ENCODE data around the gene NCAN.

DNA sequence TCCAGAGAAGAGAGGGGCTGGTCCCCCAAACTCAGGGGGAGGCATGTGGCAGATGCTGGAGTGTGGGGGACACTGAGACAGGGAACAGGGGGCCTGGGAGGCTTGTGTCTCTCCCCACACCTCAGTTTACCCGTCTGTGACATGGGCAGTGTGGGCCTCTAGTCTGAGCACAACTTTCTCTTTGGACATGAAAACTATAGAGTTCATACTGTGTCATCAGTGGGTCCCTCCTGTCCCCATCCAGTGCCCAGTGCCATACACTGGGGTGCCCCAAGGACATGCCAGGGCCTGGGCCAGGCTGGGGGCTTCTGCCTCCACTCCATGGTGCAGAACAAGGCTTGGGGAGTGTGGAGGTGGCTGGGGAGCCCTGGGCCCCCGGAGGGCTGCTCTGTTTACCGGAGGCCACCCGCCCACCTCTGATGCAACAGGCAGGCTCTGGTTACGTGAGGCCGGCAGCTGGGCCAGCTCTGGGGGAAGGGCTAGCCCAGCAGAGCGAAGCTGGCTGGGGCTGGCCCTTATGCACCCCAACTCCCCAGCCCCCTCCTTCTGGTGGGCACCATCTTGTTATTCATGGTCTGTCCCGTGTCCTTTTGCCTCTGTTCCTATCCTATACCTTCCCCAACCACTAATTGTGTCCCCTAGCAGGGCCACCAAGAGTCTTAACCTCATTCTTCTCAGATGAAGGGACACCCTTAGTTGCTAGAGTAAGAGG lies 39.8 kb upstream of the NCAN start:
- no peak for TF ChIP-seq TAF1 (IDR thresholded peaks at IDR 0.05; ENCODE audit: low read depth)
- no peak for TF ChIP-seq RAD21 (conservative IDR thresholded peaks at IDR 0.05)
- no peak for TF ChIP-seq CTCF (IDR thresholded peaks at IDR 0.05; ENCODE audit: poor library complexity, severe bottlenecking)
- no peak for TF ChIP-seq SMC3 (conservative IDR thresholded peaks at IDR 0.05; ENCODE audit: poor library complexity)
- no peak for TF ChIP-seq EP300 (conservative IDR thresholded peaks at IDR 0.05; ENCODE audit: poor library complexity, severe bottlenecking)
- no peak for TF ChIP-seq EZH2 (IDR thresholded peaks at IDR 0.05; ENCODE audit: borderline replicate concordance, insufficient read depth, low read length, poor library complexity, severe bottlenecking)

Measured in neural cell (in vitro differentiated cells).